ENCODE data around the gene EYA2. TPM values are rescaled to one million over a fixed set of nuclear protein-coding genes. Genes with fewer than 3 reads are reported as not detected.

EYA2 gene
- total RNA-seq, 3 donors from 2014 or later, result 5.4 to 19.2 (median 12.5) TPM

DNA sequence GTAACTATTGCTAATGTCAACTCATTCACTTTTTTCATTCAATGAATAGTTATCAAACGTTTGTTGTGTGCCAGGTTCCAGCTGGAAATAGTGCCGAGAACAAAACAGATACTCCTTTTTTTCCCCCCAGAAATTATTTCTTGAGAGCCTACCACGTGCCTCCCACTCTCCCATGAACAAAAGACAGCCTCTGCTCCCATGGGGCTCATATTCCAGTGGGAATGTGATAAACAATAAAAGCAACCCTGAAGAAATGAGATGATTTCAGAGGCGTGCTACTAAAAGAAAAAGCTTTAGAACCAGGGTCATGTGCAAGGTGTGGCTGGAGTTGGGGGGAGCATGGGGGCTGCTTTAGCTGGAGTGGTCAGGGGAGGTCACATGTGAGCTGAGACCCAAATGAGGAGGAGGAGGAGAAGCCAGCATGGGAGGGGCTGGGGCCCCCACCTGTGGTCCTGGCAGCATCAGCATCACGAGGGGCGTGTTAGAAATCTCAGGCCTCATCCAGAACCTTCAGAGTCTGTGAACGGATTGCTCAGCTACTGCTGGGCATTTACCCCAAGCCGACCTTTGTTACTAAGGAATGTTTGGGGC is 157.4 kb downstream of the EYA2 start:
- Histone ChIP-seq H3K4me3 (no peak overlapping the region), H3K27ac (no peak overlapping the region), H3K36me3 (no peaks in the 10 kb centered on the region), H3K9me3 (no peaks in the 10 kb centered on the region), H3K4me1 (no peaks in the 10 kb centered on the region), H3K27me3 (no peaks in the 10 kb centered on the region)
- intact Hi-C loops (cut with DNase I; ENCODE audit: low total_unique reads), result no loop called here
- TF ChIP-seq, protein P1, sequence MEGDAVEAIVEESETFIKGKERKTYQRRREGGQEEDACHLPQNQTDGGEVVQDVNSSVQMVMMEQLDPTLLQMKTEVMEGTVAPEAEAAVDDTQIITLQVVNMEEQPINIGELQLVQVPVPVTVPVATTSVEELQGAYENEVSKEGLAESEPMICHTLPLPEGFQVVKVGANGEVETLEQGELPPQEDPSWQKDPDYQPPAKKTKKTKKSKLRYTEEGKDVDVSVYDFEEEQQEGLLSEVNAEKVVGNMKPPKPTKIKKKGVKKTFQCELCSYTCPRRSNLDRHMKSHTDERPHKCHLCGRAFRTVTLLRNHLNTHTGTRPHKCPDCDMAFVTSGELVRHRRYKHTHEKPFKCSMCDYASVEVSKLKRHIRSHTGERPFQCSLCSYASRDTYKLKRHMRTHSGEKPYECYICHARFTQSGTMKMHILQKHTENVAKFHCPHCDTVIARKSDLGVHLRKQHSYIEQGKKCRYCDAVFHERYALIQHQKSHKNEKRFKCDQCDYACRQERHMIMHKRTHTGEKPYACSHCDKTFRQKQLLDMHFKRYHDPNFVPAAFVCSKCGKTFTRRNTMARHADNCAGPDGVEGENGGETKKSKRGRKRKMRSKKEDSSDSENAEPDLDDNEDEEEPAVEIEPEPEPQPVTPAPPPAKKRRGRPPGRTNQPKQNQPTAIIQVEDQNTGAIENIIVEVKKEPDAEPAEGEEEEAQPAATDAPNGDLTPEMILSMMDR (IDR thresholded peaks at IDR 0.05), result no peak
- TF ChIP-seq POLR2A (IDR thresholded peaks at IDR 0.05) (no peak), POLR2AphosphoS5 (IDR thresholded peaks at IDR 0.05) (no peak)
- DNase-seq (ENCODE audit: low spot score in 2 of 2), result no peak

DNA sequence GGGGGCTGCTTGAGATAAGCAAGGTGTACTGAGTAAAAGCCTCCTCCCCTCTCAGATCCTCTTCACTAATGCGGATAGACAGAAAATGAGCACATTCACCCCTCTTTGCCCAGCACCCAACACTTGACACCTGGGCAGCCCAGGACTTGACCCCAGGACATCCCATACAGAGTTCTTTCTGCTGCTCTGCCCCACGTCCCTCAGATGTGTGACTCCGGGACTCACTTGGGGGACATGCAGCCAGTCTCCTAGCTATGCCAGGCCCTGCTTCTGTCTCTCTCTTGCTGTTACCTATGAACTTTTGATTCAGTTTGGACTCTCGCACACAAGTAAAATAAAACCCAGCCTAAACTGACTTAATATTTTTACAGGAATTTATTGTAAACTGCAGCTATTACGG is 159.9 kb downstream of the EYA2 start:
- intact Hi-C loops (cut with DNase I; ENCODE audit: low total_unique reads), result no loop called here
- Histone ChIP-seq H3K36me3 (no peaks in the 10 kb centered on the region), H3K9me3 (no peaks in the 10 kb centered on the region), H3K27ac (no peak overlapping the region), H3K4me1 (no peaks in the 10 kb centered on the region), H3K27me3 (no peaks in the 10 kb centered on the region), H3K4me3 (no peak overlapping the region)
- no peak for DNase-seq (ENCODE audit: low spot score in 2 of 2)
- TF ChIP-seq POLR2AphosphoS5 (IDR thresholded peaks at IDR 0.05), result no peak

DNA sequence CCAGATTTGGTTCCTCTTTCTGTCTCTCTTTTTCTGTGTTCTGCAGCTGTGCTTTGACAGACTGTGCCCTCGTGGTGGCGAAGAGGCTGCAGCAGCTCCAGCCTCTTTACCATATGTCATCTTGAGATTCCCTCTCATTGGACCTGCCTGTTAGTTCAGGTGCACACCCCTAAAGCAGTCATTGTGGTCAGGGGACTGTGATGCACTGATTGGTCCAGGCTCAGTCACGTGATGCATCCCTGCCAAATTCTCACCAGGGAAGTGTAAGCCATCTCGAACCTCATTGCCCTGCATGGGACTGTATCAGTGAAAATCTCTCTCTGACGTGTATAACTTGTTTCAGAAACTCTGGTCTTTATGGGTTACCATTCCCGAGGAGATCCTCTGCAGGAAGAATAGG is 160.3 kb downstream of the EYA2 start:
- TF ChIP-seq POLR2AphosphoS5 (IDR thresholded peaks at IDR 0.05), result no peak
- Histone ChIP-seq H3K27me3 (no peaks in the 10 kb centered on the region), H3K36me3 (no peaks in the 10 kb centered on the region), H3K27ac (no peak overlapping the region), H3K4me3 (no peak overlapping the region), H3K4me1 (no peaks in the 10 kb centered on the region), H3K9me3 (no peaks in the 10 kb centered on the region)
- DNase-seq (ENCODE audit: low spot score in 2 of 2), result no peak
- intact Hi-C loops (cut with DNase I; ENCODE audit: low total_unique reads), result no loop called here

DNA sequence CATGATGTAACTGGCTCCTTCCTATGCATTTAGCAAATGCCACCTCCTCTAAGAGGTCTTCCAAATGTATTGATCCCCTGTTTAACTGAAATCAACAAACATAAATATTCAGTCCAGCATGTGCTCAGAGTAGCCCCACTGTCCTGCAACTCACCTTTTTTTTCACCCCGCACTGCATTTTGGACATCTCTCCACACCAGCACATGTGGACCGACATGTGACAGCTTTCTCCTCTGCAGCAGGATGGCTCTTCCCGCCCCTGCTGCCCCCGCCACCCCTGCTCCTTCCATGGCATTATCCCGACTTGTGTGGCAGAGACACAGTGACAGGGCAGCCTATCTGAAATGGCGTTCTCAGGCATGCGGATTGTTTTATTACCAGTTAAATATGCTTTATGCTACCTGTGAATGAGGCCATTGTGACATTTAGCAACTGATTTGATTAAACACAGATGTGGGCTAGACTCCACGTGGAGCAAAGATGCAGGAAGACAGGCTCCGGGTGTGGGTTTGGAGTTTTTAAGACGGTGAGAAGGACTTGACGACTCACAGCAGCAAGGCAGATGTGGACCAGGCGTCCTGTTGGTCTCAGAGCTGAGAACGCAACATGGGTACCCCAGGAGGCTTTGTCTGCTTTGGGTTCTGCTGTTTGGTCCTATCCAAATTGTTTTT is 161.2 kb downstream of the EYA2 start:
- Histone ChIP-seq H3K4me1 (no peaks in the 10 kb centered on the region), H3K9me3 (no peaks in the 10 kb centered on the region), H3K36me3 (no peaks in the 10 kb centered on the region), H3K27me3 (no peaks in the 10 kb centered on the region), H3K27ac (no peak overlapping the region), H3K4me3 (no peak overlapping the region)
- intact Hi-C loops (cut with DNase I; ENCODE audit: low total_unique reads), result no loop called here
- TF ChIP-seq, protein P1 (IDR thresholded peaks at IDR 0.05), result no peak
- TF ChIP-seq POLR2AphosphoS5 (IDR thresholded peaks at IDR 0.05) (no peak), POLR2A (IDR thresholded peaks at IDR 0.05) (no peak)
- no peak for DNase-seq (ENCODE audit: low spot score in 2 of 2)

DNA sequence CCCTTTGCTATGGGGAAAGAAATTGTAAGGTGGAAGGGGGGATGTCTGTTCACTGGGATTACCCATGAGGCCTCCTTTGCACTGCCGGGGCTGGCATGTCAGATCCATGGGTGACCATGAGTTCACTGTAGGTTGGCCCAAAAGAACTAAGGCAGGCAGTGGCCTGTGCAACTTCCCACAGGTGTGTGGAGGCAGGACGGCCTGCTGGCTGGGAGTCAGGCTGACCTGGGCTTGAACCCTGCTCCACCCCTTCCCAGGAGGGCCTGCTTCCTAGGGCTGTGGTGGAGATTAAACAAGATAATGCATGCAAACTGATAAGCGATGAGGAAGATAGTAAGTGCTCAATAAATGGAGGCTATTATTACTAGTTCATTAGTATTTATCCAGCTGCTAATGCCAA is 163.0 kb downstream of the EYA2 start:
- H3K27ac ChIP-seq, result no peak overlapping the region
- TF ChIP-seq, protein P1 (IDR thresholded peaks at IDR 0.05), result no peak
- no peaks in the 10 kb centered on the region for H3K27me3 ChIP-seq
- H3K4me1 ChIP-seq, result no peaks in the 10 kb centered on the region
- no peak overlapping the region for H3K4me3 ChIP-seq
- H3K9me3 ChIP-seq, result no peaks in the 10 kb centered on the region
- no peaks in the 10 kb centered on the region for H3K36me3 ChIP-seq
- DNase-seq (ENCODE audit: low spot score in 2 of 2), result no peak
- intact Hi-C loops (cut with DNase I; ENCODE audit: low total_unique reads), result no loop called here

DNA sequence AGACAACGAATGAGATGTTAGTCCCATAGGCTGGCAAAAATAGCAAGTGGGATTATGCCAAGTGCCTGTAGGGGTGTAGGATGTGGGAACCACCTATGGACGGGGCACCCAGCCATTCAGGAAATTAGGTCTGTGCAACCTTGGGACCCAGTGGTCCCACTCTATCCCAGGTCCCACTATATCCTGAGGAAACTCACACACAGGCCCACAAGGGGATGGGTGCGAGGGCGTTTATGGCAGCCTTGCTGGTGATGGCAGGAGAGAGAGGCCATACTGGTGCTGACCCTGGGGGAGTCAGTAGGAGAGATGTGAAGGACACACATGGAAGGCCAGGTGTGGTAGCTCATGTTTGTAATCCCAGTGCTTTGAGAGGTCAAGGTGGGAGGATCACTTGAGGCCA is 163.6 kb downstream of the EYA2 start:
- Histone ChIP-seq H3K27ac (no peak overlapping the region), H3K36me3 (no peaks in the 10 kb centered on the region), H3K9me3 (no peaks in the 10 kb centered on the region), H3K4me1 (no peaks in the 10 kb centered on the region), H3K27me3 (no peaks in the 10 kb centered on the region), H3K4me3 (no peak overlapping the region)
- intact Hi-C loops (cut with DNase I; ENCODE audit: low total_unique reads), result no loop called here
- DNase-seq (ENCODE audit: low spot score in 2 of 2), result no peak
- TF ChIP-seq, protein P1 (IDR thresholded peaks at IDR 0.05), result no peak
- TF ChIP-seq POLR2A (IDR thresholded peaks at IDR 0.05) (no peak), POLR2AphosphoS5 (IDR thresholded peaks at IDR 0.05) (no peak)

Data from breast epithelium (tissue), 4 donors.